Lung microvascular endothelial cell (primary cell): ENCODE data around the gene COQ2. TPM values are rescaled to one million over a fixed set of nuclear protein-coding genes. Genes with fewer than 3 reads are reported as not detected.
"Not testable (repeated sequence)": the region's sequence is repeated elsewhere in the genome, so short reads cannot be mapped to it uniquely, and the experiment has no call there.

ENCODE experiments used
- DNase-seq, 2 donors: peaks; one replicate each; pipeline versions ENCODE4 v3.0.0 to v3.0.0-alpha.2; 2010; ENCODE audit warnings: low read depth in 2 of 2
- total RNA-seq: library from RNA; depleted of rRNA; stranded (reverse); fragments of >200 nt; gene quantifications from 2 replicates; pipeline ENCODE4 v1.2.1, GENCODE V29; 2014

COQ2 gene
- total RNA-seq, result 18.7 and 20.5 TPM in 2 replicates

GRCh38 chr4:83284193-83285054 is at the start of gene COQ2:
TSS of gene COQ2 (minus strand) at chr4:83284798. CDS start at chr4:83284764, 34 bp downstream.
- DNase-seq, result peak; percentile 96 to 97

- no peak for DNase-seq
Measured at GRCh38 chr4:83331956-83332355, 47.4 kb upstream of the COQ2 start.

GRCh38 chr4:83329521-83330110 is 45.0 kb upstream of the COQ2 start:
- peak; percentile 72 to 75 for DNase-seq

DNA sequence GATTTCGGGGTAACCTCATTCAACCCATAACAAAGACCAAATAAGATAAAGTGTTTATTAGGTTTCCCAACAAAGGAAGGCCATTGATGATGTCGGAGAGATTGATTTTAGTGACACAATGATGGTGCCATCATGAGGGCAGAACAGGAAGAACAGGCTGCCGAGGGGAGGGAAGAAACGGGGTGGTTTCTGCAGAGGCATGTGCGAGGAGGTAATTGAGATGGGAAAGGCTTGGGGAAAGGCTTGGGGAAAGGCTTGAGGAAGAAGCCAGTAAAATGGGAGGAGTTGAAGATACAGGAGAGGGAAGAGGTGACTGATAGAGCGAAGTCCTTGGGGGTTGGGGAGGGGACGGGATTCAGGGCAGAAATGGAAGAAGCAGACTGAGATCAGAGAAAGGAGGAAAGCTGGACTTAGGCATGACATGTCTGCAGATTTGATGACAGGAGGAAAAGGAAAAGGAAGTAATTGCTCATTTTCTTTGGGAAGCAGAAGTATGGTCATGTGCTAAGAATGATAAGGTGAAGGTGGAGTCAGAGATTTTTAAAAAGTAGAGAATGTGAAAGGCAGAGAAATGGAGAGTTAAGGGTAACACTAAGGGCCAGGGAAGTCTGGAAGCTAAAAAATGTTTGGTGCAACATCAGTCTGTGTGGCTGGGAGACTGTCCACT is 44.1 kb upstream of the COQ2 start:
- DNase-seq, result peak; percentile 33 to 51

- DNase-seq, result no peak
Measured at GRCh38 chr4:83326546-83326945, 41.9 kb upstream of the COQ2 start.

DNA sequence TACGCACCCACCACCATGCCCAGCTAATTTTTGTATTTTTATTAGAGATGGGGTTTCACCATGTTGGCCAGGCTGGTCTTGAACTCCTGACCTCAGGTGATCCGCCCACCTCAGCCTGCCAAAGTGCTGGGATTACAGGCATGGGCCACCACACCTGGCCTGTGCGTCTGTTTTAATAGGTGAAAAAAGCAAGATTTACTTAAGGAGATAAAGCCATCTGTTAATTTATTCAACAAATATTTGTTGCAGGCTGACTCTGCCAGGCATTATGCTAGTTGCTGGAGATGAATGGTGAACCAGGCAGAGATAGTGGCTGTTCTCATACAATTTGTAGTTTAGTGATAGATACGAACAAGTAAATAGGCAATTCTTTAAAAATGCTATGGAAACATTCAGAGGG is 40.7 kb upstream of the COQ2 start:
- not testable (repeated sequence) for DNase-seq

- DNase-seq, result no peak
Measured at GRCh38 chr4:83323136-83323535, 38.5 kb upstream of the COQ2 start.

DNA sequence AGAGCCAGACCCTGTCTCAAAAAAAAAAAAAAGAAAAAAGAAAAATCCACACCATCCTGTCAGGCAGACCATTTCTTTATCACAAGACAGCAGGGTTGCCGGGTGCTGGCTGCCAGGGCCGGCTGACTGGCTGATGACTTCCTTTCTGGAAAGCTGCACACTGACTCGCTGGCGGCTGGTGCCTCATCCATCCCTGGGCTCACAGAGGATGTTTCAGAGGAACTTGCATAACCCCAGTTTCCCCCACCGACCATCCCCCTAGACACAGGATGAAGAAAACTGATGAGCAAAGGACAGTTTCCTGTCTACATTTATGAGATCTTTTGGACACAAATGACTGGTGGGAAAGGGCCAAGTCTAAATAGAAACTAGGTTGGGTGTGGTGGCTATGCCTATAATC is 36.0 kb upstream of the COQ2 start:
- peak; percentile 91 to 97 for DNase-seq

DNA sequence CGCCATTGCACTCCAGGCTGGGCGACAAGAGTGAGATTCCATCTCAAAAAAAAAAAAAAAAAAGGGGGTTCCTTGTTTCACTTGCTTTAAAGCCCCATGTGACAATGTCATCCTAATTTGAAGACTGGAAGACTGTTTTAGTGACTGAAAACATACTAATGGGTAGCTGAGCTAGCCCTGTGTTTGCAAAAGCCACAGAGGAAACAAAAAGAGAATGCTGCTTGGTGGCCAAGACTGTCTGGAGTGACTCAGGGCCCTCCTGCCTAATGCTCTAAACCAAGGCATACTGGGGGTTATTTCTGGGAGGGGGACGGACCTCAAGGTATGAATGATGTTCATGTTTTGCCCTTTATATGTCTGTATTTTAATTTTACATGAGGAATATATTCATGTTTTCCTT is 34.1 kb upstream of the COQ2 start:
- no peak for DNase-seq

DNA sequence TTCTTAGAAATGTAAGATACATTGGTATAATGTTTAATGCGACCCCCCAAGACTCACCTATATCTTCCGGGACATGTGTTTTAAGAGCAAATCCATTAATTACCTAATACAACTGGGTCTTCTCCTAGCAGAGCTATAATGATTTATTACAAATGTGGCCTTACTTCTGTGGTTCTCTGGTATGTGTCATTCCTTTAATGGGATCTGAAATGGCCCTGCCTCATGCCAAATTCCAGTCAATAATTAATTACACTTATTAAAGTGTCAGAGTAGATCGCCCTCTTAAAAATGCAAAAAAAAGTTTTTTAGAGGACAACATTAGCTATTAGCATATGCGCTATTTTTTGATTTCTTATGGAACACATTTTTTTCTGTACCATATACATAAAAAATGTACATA is 33.1 kb upstream of the COQ2 start:
- no peak for DNase-seq

DNA sequence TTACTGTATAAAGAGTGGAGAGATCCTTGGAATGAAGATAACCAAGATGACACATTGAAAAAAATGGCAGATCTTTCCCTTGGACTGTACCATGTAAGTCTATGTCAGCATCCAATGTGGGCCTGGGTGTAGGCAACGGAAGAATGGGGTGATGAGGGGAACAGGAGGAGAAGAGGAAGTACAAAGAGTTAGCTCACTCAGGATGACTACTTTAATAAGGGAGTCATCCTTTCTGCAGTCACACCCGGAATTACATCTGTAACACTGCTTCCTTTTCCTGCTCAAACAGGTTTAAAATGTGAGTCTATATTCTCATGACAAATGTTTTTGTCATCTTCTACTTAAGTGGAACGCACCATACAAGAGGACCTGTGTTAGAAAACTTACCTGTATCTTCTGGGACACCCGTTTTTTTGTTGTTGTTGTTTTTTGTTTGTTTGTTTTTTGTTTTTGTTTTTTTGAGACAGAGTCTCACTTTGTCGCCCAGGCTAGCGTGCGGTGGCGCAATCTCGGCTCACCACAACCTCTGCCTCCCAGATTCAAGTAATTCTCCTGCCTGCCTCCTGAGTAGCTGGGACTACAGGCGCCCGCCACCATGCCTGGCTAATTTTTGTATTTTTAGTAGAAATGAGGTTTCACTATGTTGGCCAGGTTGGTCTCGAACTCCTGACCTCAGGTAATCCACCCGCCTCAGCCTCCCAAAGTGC is 32.0 kb upstream of the COQ2 start:
- DNase-seq, result peak in 1 of 2 donors; percentile 37

DNA sequence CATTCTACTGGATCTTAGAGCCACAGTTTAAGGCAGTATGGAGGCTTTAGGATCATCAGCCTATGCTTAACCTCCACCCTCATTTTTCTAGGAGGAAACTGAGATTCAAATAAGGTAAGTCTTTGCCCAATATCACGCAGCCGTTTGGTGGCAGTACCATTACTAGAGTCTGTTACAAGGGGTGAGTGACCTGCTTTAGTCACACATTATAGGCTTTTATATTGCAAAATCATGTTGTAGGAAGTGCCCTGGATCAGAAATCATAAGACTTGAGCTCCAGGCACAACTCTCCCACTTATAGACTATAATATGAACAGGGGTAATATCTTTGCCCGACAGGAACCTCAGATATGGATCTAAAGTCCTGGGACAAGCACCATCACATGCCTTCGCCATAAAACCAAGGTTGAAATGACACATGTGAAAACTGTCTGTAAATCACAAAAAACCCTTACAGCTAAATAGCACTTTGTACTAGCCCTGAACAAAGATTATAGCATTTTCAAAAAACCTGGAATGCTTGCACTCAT is 30.8 kb upstream of the COQ2 start:
- DNase-seq, result no peak

GRCh38 chr4:83308672-83309071 is 24.1 kb upstream of the COQ2 start:
- DNase-seq, result no peak

- no peak for DNase-seq
Measured at GRCh38 chr4:83307920-83308319, 23.3 kb upstream of the COQ2 start.

DNA sequence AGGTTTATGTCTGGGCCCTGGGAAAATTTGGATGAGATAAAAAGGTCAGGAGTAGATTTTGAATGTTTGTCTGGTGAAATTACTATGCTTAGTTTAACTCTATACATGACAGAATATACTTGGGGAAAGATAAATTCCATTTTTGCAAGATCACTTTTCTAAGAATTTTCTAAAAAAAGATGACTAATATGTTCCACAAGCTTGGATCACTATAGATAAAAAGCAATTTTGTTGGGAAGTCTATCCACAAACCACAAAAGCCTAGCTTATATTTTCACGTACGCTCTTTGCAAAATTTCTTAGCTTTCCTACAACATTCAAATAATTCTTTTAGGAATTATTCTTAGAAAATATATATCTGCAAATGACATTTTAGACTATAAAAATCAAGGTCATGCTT is 20.6 kb upstream of the COQ2 start:
- no peak for DNase-seq

GRCh38 chr4:83297548-83298260 is 13.1 kb upstream of the COQ2 start:
- DNase-seq, result no peak

DNA sequence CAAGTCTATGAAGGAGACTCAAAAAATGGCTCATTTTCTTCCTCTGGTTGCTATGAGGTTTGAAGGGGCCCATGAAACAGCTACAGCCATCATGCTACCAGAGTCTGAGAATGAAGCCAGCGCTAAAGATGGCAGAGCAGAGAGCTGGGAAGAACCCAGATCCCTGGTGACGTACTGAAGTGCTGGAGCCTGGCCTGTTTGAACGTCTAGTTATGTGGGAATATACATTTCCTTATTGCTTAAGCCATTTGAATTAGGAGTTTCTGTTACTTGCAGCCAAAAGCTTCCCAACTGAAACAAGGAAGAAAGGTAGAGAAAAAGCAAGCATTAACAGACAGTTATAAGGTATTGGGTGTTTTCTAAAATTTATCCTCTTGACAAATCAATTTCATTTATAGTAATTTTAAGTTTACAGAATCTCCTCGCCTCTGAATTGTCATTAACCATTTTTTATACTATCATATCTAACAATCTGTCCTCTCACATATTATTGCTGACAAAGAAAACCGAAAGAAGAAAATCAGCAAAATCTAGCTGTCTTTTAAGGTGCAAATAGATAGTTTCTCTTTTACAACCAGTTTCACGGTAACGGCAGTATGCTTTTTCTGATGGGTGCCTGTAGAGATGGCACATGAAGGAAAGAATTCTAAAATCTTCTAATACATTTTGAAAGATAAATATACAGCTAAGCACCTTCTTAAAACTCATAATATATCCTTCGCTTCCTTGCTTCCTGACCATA is 8.9 kb upstream of the COQ2 start:
- DNase-seq, result no peak

DNA sequence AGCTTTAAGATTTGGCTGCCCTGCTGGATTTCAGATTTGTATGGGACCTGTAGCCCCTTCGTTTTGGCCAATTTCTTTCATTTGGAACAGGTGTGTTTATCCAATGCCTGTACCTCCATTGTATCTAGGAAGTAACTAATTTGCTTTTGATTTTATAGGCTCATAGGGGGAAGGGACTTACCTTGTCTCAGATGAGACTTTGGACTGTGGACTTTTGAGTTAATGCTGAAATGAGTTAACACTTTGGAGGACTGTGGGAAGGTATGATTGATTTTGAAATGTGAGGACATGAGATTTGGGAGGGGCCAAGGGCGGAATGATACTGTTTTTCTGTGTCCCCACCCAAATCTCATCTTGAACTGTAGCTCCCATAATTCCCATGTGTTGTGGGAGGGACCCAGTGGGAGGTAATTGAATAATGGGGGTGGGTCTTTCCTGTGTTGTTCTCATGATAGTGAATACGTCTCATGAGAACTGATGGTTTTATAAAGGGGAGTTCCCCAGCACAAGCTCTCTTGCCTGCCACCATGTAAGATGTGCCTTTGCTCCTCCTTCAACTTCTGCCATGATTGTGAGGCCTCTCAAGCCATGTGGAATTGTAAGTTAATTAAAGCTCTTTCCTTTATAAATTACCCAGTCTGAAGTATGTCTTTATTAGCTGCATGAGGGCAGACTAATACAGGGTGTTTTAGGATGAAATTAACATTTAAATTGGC is 5.6 kb upstream of the COQ2 start:
- not testable (repeated sequence) for DNase-seq

DNA sequence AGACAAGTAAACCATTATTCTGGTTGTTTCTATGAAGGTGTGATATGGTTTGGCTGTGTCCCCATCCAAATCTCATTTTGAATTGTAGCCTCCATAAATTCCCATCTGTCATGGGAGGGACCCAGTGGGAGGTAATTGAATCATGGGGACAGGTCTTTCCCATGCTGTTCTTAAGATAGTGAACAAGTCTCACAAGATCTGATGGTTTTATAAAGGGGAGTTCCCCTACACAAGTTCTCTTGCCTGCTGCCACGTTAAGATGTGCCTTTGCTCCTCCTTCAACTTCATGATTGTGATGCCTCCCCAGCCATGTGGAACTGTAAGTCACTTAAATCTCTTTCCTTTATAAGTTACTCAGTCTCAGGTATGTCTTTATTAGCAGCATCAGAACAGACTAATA is 3.8 kb upstream of the COQ2 start:
- DNase-seq, result not testable (repeated sequence)

- DNase-seq, result peak; percentile 71 to 80
Measured at GRCh38 chr4:83285055-83285407, 433 bp upstream of the COQ2 start.
